Islet precursor cell (in vitro differentiated cells): ENCODE data around the gene ASIC3.
"Not testable (repeated sequence)": the region's sequence is repeated elsewhere in the genome, so short reads cannot be mapped to it uniquely, and the experiment has no call there.

Source experiments
- DNase-seq: peaks from one replicate; pipeline ENCODE4 v3.0.0-alpha.2; 2018

Gene ASIC3

GRCh38 chr7:151014950-151015349, 33.4 kb upstream of the ASIC3 start:
- DNase-seq: no peak

- no peak for DNase-seq
These were observed 32.4 kb upstream of the ASIC3 start for GRCh38 chr7:151015967-151016366.

GRCh38 chr7:151016505-151016904, 31.8 kb upstream of the ASIC3 start:
- DNase-seq: no peak

- DNase-seq: no peak
These were observed 31.4 kb upstream of the ASIC3 start for GRCh38 chr7:151016942-151017341.

GRCh38 chr7:151017370-151017952, 30.9 kb upstream of the ASIC3 start:
- no peak for DNase-seq

GRCh38 chr7:151017953-151018420, 30.3 kb upstream of the ASIC3 start:
- peak; percentile 92 for DNase-seq

GRCh38 chr7:151018421-151019129, 29.8 kb upstream of the ASIC3 start:
- no peak for DNase-seq

GRCh38 chr7:151019130-151019447, 29.2 kb upstream of the ASIC3 start:
- no peak for DNase-seq

- peak; percentile 88 for DNase-seq
These were observed 28.1 kb upstream of the ASIC3 start for GRCh38 chr7:151020231-151020630.

- DNase-seq: no peak
These were observed 25.1 kb upstream of the ASIC3 start for GRCh38 chr7:151023232-151023631.

GRCh38 chr7:151024435-151025056, 23.8 kb upstream of the ASIC3 start, which contains the start of gene ATG9B:
TSS of gene ATG9B (minus strand) at chr7:151024494. CDS start at chr7:151024423, 71 bp downstream.
- DNase-seq: peak; percentile 84

- DNase-seq: peak; percentile 91
These were observed 22.2 kb upstream of the ASIC3 start for GRCh38 chr7:151025924-151026671.

- DNase-seq: peak; percentile 91
These were observed 21.3 kb upstream of the ASIC3 start for GRCh38 chr7:151026771-151027727.

GRCh38 chr7:151027728-151028130, 20.6 kb upstream of the ASIC3 start:
- DNase-seq: not testable (repeated sequence)

GRCh38 chr7:151028131-151028947, 20.0 kb upstream of the ASIC3 start, which contains the start of gene ABCB8:
TSS of gene ABCB8 (plus strand) at chr7:151028450. CDS start at chr7:151028516, 66 bp downstream.
- peak; percentile 100 for DNase-seq

- DNase-seq: no peak
These were observed 19.3 kb upstream of the ASIC3 start for GRCh38 chr7:151028948-151029501.

- DNase-seq: no peak
These were observed 17.3 kb upstream of the ASIC3 start for GRCh38 chr7:151031011-151031410.

- DNase-seq: no peak
These were observed 15.1 kb upstream of the ASIC3 start for GRCh38 chr7:151032936-151033863.

- DNase-seq: no peak
These were observed 14.5 kb upstream of the ASIC3 start for GRCh38 chr7:151033864-151034249.
